Fibroblast of skin of left quadriceps (primary cell): ENCODE measurements around the gene EVC.
"Not testable (repeated sequence)": the region's sequence is repeated elsewhere in the genome, so short reads cannot be mapped to it uniquely, and the experiment has no call there.

Experiments used
- DNase-seq, 2 experiments: peaks; one replicate each; pipeline ENCODE4 v3.0.0-alpha.2; 2013; ENCODE audit warnings: low read depth in 2 of 2

EVC gene

GRCh38 chr4:5785806-5786680 is 75.0 kb downstream of the EVC start:
- DNase-seq: no peak

- no peak for DNase-seq
Measured at GRCh38 chr4:5787311-5787710, 76.3 kb downstream of the EVC start.

GRCh38 chr4:5788144-5788543 is 77.1 kb downstream of the EVC start:
- no peak for DNase-seq

GRCh38 chr4:5789141-5789540 is 78.1 kb downstream of the EVC start:
- no peak for DNase-seq

- no peak for DNase-seq
Measured at GRCh38 chr4:5790546-5790857, 79.5 kb downstream of the EVC start.

GRCh38 chr4:5791654-5792053 is 80.7 kb downstream of the EVC start:
- DNase-seq: no peak

GRCh38 chr4:5793514-5793913 is 82.5 kb downstream of the EVC start:
- DNase-seq: no peak

- DNase-seq: no peak
Measured at GRCh38 chr4:5795580-5795979, 84.6 kb downstream of the EVC start.

- no peak for DNase-seq
Measured at GRCh38 chr4:5796976-5797375, 86.0 kb downstream of the EVC start.

- no peak for DNase-seq
Measured at GRCh38 chr4:5797866-5798265, 86.9 kb downstream of the EVC start.

GRCh38 chr4:5798462-5798861 is 87.5 kb downstream of the EVC start:
- DNase-seq: no peak

- DNase-seq: no peak
Measured at GRCh38 chr4:5798946-5799345, 87.9 kb downstream of the EVC start.

GRCh38 chr4:5799406-5799805 is 88.4 kb downstream of the EVC start:
- DNase-seq: no peak

- DNase-seq: no peak
Measured at GRCh38 chr4:5800496-5800895, 89.5 kb downstream of the EVC start.

GRCh38 chr4:5801696-5802095 is 90.7 kb downstream of the EVC start:
- DNase-seq: no peak

GRCh38 chr4:5802565-5802964 is 91.6 kb downstream of the EVC start:
- DNase-seq: no peak

GRCh38 chr4:5804656-5805055 is 93.7 kb downstream of the EVC start:
- no peak for DNase-seq

- no peak for DNase-seq
Measured at GRCh38 chr4:5805270-5805669, 94.3 kb downstream of the EVC start.

- DNase-seq: no peak
Measured at GRCh38 chr4:5808081-5808741, 97.2 kb downstream of the EVC start.

- DNase-seq: no peak
Measured at GRCh38 chr4:5809216-5809776, 98.3 kb downstream of the EVC start.

GRCh38 chr4:5810151-5810550 is 99.2 kb downstream of the EVC start:
- no peak for DNase-seq

GRCh38 chr4:5810770-5811430 is 99.9 kb downstream of the EVC start:
- DNase-seq: no peak

GRCh38 chr4:5812057-5812456 is 101.1 kb downstream of the EVC start:
- not testable (repeated sequence) for DNase-seq
